Islet of Langerhans (tissue), 1 donor: Measurements from ENCODE around the gene DPH5.

Source experiments
- FAIRE-seq: peaks from one replicate; lab custom pipeline; 2011; peaks lifted over from hg19 to GRCh38; lab: Jason Lieb, UNC

Gene DPH5

DNA sequence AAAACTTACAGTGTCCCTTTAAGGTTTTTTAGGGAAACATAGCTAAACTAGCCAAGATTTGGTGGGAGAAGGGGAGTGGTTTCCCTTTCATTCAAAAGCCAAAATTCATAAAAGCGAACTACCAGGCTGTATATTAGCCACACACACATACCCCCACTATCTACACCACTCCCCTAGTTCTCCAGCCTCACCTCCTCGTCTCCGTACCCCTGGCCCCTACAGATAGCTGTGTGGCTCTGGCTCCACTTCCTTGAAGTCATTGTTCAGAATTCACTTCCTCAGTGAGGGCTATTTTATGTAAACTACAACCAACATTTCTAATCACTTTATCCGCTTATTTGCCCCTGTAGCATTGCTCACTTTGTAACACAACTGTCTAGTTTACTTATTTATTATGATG lies 5.3 kb upstream of the DPH5 start:
- no peak for FAIRE-seq

DNA sequence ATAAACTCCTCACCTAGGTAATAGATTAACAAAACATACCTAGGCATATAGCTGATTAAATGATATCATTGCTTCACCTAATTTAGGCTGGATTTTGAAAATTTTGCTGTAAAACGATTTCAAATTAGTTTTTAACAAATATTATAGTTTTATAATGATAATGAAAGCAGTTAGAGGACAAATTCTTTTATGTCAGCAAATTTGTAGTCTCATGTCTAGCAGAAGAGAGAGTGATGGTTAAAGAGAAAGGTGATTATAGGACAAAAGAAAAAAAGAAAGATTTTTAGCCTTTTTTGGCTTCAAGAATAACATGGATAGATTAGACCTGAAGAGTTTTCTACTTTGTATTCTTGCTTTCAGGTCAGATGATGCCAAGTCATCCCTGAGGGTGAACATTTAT lies 3.6 kb upstream of the DPH5 start:
- FAIRE-seq, result no peak

DNA sequence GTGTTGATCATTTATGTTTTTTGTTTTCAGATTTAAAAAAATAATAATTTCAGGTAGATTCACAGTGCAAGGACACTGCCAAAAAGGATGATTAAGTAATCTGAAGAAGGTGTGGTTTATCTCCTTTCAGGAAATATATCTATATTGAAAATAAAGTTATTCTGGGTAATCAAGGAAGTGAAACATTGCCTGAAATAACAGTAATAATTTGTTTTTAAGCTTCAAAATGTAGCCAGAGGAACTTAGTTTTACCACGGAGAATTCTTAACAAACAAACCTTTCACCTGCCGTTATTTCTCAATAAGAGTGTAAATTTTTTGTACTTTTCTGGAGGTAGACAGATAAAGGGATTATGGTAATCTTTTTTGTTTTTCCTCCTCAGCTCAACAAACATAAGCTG lies 2.9 kb upstream of the DPH5 start:
- no peak for FAIRE-seq

DNA sequence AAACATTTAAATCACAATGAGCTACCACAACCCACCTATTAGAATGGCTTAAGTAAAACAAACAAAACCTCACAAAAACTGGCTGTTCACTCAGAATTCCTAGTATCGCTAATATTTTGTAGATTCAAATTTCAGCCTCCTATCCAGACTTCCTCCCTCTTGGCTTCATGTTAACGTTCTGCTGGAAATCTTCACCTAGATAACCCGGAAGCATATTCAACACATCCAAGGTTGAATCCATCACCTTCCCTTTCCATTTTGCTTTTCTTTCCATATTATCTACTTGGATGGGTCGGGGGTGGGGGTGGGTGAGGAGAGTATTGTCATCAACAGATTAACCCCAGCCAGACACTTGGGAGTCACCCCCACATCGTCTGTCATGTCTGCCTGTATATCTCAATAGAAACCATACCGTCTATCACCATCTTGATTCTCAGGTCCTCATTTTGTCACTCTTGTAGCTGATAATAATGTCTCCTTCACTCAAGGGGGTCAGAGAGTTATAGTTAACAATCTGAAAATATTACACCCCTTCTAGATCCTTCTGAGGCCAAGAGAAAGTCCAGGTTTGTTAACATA lies 1.7 kb upstream of the DPH5 start:
- no peak for FAIRE-seq

DNA sequence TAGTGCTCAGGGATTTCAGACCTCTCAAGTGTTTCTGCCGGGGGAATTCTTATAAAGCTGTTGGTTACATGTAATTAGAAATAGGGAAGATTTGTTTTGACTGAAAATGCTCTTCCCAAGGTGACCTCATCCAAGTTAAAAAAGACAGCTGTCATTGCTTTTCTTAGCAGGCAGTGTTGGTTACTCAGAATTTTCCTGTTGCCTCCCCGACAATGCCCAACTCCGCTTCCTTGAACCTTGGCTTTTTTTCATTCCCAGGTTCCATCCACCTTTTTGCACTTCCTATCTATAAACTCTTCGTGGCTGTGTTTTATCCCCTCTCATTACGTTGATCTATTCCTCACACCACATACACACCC lies 825 bp upstream of the DPH5 start:
- FAIRE-seq, result no peak

DNA sequence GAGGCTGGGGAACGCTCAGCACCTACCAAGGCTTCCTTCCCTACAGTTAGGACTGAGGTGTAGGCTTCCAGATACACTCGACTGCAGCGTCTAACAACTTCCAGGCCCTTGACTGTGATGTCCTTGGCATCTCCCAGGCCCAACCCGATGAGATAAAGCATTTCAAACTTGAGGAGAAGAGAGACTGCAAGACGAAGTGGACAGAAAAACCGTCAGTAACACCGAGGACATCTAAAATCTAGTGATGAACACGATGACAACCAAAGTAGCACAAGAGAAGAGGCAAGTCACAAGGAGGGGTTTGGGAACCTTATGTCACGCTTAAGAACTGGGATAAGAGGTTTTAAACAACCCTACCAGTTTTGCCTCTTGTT lies 314 bp downstream of the DPH5 start:
- FAIRE-seq, result no peak

DNA sequence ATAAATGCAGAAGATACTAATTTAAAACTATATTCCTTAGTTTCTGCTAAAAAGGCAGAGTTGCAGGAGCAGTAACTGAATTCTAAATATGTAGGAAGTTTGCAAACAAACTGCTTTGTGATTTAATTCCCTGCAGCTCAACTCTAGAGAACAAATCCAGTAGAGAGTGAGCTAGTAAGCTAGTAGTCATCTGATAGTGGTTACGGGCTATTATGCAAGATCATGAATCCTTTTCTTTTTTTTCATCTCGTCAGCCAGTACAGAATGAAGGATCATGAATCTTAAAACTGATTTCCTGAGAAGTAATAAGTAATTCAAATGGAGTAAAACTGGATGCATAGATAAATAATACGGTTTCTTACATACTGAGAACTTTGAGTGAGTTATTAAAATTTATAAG lies 3.3 kb downstream of the DPH5 start:
- no peak for FAIRE-seq

DNA sequence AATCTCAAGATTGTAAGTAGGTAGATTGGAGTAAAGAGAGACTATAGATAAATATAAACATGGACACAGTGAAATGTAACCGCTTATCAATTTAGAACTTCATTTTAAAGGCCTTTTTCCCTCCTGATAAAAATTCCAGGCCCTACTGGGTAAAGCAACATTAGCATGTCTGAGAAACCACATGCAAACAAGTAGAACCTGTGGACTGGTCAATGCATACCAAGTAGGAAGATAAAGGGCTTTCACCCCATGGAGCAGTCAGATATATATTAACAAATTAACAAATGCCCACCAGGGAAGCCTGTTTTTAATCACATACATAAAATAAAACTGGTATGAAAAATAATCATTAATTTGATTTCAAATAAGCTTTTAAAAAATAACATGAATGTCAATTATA lies 8.1 kb downstream of the DPH5 start:
- no peak for FAIRE-seq

DNA sequence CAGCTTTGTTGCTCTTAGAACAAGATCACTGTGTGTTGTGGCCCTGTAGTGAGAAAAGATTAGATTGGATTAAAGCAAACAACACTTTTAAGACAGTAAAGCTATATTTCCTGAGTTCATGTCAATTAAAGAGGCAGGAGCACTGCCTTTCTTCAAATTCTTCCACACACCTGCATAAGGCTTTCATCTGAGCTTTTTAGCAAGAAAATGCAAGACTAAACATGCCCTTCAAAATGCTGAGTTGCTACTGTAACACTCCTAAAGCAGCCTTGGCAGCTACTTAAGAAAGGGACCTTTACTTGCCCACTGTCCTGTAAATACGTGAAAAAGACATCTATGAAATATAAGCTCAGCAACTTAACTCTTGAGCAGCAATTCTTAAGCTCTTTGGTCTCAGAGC lies 11.8 kb downstream of the DPH5 start:
- FAIRE-seq, result no peak

DNA sequence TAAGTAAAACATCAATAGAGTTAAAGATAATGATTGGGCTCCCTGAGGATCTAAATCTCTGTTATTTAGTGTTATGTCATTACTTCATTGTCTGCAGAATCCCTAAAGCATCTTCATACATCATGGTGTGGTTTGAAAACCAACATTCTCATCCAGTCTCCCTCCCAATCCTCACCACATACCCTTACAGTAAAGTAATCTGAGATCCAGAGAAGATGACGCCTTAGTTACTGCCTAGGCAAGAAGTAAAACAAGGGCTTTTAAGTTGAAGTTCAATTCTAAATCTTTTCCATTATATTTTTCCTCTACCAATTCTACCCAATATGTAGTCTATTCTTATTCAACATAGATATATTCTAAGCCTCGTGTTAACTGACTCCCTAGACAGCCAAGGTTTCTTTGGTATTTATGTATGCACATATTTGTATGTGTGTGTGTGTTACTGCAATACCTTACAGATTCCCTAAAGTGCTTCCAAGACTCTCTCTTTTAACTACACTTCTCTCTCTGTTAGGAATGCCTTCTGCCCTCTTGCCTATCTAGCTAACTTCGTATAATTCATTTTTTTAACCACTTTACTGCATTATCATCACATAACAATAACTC lies 17.3 kb downstream of the DPH5 start:
- no peak for FAIRE-seq

DNA sequence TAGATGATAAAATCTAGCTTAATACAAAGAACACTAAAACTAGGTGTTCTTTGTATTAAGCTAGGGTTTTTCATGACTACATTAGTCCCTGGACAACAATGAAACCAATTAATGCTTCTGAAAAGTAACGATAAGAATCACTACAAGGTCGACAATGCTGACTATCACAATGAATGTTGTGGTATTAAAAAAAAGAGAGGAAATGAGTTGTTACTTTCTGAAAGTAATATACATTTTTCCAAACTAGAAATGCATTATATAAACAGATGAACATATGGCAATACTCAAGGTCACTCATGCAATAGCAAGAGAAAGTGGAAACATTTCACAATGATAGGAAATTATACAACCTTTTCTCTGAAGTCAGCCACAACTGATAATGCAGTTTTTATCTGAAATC lies 19.0 kb downstream of the DPH5 start:
- no peak for FAIRE-seq

DNA sequence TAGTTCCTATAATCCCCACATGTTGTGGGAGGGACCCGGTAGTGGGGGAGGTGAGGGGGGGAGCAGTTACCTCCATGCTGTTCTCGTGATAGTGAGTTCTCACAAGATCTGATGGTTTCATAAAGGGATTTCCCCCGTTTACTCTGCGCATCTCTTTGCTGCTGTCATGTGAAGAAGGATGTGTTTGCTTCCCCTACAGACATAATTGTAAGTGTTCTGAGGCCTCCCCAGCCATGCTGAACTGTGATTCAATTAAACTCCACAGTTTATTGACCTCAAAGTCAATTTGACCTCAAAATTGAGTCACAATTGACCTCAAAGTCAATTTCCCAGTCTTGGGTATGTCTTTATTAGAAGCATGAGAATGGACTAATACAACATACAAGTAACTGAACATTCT lies 19.7 kb downstream of the DPH5 start:
- no peak for FAIRE-seq

DNA sequence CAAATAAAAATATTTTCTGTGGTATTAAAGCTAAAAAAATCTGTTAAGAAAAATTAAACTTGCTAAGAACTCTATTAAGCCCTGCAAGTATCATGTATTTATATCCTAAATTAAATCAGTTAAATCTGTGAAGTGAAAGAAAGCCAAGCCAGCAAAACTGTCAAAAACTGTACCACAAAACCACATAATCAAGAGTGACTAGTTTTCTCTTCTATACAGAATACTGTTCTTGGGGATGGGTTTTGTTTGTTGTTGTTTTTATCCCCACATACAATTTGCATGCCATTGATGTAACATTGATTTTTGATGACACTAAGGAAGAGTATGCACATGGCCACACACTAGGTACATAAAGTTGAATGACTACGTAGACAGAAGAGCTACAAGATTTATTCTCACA lies 20.4 kb downstream of the DPH5 start:
- FAIRE-seq, result no peak

DNA sequence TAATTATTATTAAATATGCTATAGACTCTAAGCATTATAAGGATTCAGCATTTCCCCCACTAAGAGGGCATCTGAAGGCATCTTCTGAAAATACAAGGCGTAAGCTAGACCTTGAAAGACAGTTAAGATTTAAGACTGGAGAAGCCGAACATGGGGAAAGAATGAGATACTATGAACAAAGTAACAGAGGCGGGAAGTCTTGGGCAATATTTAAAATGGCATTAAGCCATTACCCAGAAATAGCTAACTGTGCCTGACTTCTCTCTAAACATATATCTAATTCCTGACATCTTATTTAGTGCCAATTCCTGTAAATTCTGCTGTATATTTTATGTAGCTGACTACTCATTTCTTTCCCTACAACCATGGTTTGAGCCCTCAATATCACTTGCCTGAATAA lies 20.9 kb downstream of the DPH5 start:
- no peak for FAIRE-seq

DNA sequence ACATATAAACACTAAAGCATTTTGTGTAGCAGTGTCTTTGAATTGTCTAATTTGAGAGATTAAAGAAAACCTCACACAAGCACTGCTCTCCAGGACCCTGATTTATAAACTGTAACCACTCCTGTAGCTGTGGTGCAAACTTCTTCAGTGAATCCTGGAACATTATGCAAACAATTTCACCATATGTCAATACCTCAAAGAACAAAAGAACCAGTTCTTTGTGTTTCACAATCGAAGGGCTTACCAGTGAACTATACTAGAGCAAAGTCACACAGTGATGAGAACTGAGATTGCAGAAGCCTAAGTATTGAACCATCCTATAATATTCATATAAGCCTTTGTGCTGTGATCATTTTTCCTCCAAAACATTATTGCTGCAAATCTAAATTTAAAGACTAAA lies 21.5 kb downstream of the DPH5 start:
- no peak for FAIRE-seq

DNA sequence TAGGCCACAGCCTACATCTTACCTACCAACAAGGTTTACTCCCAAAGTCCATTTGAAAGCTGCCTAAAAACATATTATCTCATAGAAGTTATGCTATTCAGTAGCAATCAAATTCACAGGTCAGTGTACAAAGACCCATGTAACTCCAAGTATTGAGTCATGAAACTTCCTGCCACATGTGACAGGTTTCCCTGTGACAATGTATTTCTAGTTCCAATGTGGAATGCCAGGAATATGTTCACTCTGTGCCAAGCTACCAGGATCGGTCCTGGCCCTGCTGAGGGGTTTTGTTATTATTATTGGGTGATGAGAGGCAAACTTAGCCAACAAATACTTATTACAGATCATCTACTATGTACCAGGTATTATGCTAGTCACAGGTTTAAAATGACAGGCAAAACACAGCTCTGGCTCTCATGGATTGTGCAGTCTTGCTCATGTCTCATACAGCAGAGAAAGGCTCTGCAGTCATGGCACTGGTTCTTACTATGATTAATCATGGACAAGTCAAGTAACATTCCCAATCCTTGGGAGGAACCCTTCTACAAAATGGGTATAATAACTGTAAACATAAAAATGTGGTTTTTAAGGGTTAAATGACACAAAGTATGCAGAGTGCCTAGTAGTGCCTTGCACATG lies 22.5 kb downstream of the DPH5 start:
- no peak for FAIRE-seq

DNA sequence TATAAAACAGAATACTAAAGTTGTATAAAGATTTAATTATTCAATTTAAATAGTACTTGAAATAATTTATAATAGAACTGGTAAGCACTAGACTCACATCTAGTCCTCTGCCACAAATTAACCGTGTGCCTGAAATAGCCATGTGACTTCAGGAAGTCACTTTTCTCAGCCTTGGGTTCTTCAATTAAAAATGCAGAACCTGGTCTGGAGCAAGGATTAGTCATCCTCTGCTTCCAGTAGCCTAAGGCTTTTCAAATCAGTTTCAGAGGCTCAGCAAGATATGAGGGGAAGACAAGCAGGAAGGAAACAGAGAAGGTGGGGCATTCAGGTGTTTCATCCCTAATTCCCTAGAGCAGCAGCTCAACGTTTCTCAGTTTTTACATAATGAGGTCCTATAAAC lies 23.0 kb downstream of the DPH5 start:
- FAIRE-seq, result no peak

DNA sequence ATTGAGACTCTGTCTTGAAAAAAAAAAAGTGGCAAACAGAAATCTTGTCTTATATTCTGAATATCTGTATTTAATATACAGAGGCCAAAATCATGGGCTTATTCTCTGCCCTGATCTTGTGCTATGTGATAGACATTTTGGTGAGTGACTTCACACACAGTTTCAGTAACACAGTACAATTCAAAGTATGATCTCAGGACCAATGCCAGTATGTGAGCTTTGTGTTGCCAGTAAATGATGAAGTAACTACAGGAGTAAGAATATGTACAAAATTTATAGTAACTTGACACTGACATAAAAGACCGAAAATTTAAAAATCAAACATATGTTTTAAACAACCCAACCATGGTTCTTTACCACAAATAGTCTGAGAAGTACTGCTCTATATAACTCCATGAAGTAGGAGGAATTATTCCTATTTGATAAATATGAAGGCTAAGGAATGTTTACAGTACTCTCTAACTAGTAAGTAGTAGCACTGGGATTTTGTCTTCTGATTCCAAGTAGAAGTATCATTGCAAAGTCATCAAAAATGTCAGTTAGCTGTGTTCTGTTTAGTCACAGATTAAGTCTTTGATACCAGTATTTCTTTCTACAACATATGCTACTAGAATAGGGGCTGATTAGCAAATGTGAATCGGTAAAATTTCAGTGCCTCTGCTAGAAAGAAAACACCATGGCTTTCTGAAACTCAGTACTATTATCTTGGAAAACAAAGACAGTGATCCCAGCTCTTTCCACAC lies 25.3 kb downstream of the DPH5 start:
- peak; percentile 5 for FAIRE-seq

DNA sequence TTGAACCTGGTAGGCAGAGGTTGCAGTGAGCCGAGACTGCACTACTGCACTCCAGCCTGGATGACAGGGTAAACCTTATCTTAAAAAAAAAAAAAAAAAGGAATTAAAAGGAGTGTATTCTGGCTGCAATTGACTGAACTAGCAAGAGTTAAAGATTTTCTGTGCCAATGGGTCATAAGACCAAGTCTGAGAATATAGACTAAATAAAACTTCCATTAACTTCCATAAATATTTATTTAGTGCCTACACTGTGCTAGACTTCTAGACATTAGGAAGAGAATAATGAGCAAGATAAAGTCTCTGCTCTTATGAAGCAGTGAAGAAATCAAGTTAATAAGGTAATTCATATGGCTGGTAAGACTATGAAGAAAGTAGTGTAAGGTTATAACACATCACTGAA lies 27.2 kb downstream of the DPH5 start:
- FAIRE-seq, result no peak

DNA sequence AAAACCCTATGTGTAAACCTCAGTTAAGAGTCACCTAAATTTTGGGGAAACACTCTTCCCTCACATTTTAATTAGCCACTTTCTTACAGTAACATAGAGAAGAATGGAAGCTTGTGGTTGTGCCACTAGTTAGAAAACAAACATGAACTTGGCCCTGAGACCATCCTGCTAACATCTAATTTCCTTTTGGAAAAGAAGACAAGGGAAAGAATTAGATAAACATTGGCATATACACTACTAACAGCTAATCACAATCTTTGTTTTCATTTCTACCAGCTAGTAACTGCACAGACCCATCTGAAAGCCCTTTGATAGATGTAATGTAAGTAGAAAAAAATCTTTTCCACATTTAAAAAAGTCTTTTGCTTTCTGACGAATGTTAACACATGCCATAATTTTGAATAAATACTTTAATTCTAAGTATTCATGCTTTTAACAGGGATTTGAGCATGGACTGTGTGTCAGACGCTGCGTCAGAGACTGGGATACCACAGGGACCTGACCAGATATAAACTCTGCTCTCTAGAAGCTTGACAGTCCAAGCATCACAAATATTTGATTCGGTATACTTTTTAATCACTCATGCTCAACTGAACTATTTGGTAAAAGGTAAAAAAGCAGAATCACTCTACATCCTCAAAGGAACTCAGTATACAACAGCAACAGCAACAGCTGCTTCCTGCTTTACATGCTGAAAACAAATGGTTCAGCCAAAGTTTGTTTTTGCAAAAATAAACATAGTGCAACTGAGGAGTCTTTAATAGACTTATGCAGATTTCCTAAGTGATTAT lies 30.2 kb downstream of the DPH5 start:
- no peak for FAIRE-seq

DNA sequence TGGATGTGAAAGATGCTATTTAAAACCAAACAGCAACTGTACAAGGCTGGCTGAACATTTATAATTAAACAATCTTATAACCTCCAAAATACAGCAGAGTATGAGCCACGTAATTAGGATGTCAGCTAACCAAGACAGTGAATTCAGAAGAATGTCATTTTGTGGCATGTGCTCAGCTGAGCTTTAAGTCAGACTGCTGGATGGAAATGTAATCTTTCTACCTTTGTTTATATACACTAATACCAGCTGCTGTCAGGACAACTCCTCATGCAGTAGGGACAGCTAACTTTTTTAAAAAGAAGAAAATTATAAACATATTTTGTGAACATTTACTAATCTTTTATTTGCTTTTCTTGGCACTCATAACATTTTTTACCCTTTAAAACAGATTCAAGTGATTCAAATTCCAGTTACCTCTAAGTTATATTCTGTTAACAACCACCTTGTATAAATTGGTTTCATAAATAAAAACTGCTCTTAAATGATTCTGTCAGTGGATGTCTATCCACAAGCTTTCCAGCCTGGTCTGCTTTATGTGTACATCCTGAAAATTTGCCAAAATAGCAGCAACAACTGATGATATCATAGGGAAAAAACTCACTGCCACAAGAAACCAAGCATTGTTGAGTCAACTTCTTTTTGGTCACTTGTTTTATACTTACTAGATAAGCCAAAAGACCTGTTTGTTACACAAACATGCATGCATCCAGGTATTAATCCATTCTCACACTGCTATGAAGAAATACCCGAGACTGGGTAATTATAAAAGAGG lies 36.1 kb downstream of the DPH5 start:
- no peak for FAIRE-seq

DNA sequence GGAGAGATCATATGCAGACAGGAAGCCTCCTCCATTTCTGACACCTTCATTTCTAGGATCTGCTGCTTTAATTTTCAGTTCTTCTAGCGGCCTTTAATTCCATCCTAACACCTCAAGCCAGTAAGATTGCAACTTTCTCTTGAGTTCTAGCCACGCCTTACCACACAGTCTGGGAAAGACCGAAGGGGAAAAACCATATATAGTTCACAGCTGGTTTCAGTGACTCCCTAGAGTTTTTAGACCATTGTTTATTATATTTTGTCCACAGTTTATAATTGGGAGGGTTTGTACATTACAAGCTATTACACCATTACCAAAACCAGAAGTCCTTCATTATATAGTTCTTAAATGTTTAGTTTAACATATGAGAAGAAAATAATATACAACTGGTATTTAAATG lies 37.5 kb downstream of the DPH5 start:
- no peak for FAIRE-seq
